ENCODE measurements around the gene ZNF778.
"Not testable (repeated sequence)": the region's sequence is repeated elsewhere in the genome, so short reads cannot be mapped to it uniquely, and the experiment has no call there.

GRCh38 chr16:89244264-89244663 is 26.8 kb downstream of the ZNF778 start:
- not testable (repeated sequence) for TF ChIP-seq CTCF (IDR thresholded peaks at IDR 0.05; ENCODE audit: borderline replicate concordance, extremely low read depth, low read length, poor library complexity, severe bottlenecking); EZH2 (IDR thresholded peaks at IDR 0.05; ENCODE audit: borderline replicate concordance, low read depth, low read length, severe bottlenecking)
